Mucosa of descending colon (tissue), 3 donors: ENCODE data around the gene C10orf53. TPM values are rescaled to one million over a fixed set of nuclear protein-coding genes. Genes with fewer than 3 reads are reported as not detected.

Experiments
- ATAC-seq: fragments of 200-7000 bp; cut with Tn5 transposase; one replicate; pipeline ENCODE4 v1.9.1; 2020; ENCODE audit warnings: mild to moderate bottlenecking, moderate library complexity
- DNase-seq, 3 donors: peaks; one replicate each; pipeline ENCODE4 v3.0.0-alpha.2; 2020
- H3K36me3 ChIP-seq: fragments of 200-600 bp; one replicate; pipeline ENCODE4 v1.8.0; 2021; ENCODE audit warnings: low read depth, mild to moderate bottlenecking
- H3K4me1 ChIP-seq: fragments of 200-600 bp; one replicate; pipeline ENCODE4 v1.8.0; 2021; ENCODE audit warnings: low read depth, mild to moderate bottlenecking
- H3K4me3 ChIP-seq: fragments of 200-600 bp; one replicate; pipeline ENCODE4 v1.8.0; 2021; ENCODE audit warnings: mild to moderate bottlenecking
- H3K9me3 ChIP-seq: fragments of 200-600 bp; one replicate; pipeline ENCODE4 v1.8.0; 2021; ENCODE audit warnings: mild to moderate bottlenecking
- intact Hi-C, 2 donors: fragments of 100-400 bp; cut with DNase I in 1 of 2; cut with micrococcal nuclease in 1 of 2; formaldehyde crosslinking; loops; one replicate each; pipeline versions ENCODE4 v1.11.0 to v1.11.1; 2022; cut with DNase I, micrococcal nuclease
- total RNA-seq, 3 donors: library from RNA; stranded (reverse); fragmentation: NEBNext Ultra II Directional in 2 of 3; extraction: Animal tissue kit (Norgen Biotek cat#: 25700) in 2 of 3; gene quantifications; one replicate each; pipeline versions ENCODE4 v1.2.1 to v1.2.4, GENCODE V29; 2021 to 2023
- TF ChIP-seq, protein P1 (sequence below): fragments of 200-600 bp; IDR thresholded peaks from one replicate; pipeline ENCODE4 v1.8.0; 2022; ENCODE audit warnings: antibody characterized with exemption, mild to moderate bottlenecking
- donor health status: DM: no; HTN: no; CAD: no; lungs with moderate emphysema.
- donor health status: DM: no; HTN: no; CAD: no.
- donor health status: DM: no; HTN: yes; CAD: no.

C10orf53 gene
- total RNA-seq, 3 donors from 2014 or later: not detected

DNA sequence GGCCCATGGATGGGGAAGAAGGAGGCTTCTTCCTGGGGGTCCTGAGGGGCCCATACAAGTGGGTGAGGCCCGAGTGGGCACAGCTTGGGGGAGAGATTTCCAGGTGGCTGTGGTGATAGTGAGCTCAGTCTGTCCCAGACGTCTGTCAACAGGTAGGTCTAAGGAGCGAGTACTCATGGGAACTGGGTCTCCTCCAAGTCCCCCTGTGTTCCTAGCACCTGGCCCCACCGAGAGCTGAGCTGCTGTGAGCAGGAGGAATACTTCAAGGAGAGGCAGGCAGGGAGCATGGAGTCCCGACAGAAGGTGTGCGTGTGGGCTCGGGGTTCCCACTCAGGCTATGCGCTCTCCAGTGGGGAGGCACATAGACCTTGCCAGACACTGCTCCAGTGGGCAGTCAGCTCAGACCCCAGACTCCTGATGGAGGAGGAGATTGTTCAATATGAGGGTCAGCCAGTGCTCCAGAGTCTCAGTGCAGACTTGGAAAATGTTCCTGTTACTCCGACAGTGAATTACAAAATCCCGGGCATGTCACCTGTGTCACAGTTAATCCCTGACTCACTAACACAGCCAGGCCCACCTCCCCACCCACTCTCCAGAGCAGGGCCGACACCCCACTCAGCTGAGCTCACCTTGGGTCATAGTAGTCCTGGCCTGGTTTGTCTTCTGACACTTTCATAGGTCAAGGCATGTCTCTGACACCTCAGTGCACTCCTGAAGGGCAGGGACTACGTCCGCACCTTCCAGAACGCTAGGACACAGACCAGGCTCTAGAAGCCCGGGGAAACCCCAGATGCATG, 28.2 kb upstream of the C10orf53 start:
- no peak overlapping the region for H3K4me3 ChIP-seq
- H3K36me3 ChIP-seq: no peaks in the 10 kb centered on the region
- TF ChIP-seq, protein P1, sequence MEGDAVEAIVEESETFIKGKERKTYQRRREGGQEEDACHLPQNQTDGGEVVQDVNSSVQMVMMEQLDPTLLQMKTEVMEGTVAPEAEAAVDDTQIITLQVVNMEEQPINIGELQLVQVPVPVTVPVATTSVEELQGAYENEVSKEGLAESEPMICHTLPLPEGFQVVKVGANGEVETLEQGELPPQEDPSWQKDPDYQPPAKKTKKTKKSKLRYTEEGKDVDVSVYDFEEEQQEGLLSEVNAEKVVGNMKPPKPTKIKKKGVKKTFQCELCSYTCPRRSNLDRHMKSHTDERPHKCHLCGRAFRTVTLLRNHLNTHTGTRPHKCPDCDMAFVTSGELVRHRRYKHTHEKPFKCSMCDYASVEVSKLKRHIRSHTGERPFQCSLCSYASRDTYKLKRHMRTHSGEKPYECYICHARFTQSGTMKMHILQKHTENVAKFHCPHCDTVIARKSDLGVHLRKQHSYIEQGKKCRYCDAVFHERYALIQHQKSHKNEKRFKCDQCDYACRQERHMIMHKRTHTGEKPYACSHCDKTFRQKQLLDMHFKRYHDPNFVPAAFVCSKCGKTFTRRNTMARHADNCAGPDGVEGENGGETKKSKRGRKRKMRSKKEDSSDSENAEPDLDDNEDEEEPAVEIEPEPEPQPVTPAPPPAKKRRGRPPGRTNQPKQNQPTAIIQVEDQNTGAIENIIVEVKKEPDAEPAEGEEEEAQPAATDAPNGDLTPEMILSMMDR: no peak
- no peaks in the 10 kb centered on the region for H3K4me1 ChIP-seq
- ATAC-seq (no peak), DNase-seq (no peak)
- H3K9me3 ChIP-seq: no peaks in the 10 kb centered on the region
- intact Hi-C loops: no loop called here

DNA sequence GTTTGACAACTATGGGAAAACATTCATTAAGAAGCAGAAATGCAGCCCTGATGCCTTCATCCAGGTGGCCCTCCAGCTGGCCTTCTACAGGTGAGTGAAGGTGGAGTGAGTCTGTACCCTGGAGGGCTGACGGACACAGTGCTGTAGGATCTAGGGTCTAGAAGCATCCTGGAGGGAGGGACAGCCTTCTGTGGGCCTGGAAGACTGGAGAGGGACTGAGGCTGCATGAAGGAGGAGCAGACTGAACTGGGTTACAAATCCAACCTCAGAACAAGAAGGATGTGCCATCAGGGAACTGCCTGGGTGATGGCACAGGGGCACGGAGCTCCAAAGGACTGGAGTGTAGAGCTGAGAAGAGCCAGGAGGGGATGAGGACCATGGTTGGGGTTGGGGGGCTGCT, 27.5 kb upstream of the C10orf53 start:
- TF ChIP-seq, protein P1: no peak
- no peak for ATAC-seq
- Histone ChIP-seq H3K4me3 (no peak overlapping the region), H3K36me3 (no peaks in the 10 kb centered on the region), H3K9me3 (no peaks in the 10 kb centered on the region), H3K4me1 (no peaks in the 10 kb centered on the region)
- intact Hi-C loops: no loop called here
- no peak for DNase-seq

DNA sequence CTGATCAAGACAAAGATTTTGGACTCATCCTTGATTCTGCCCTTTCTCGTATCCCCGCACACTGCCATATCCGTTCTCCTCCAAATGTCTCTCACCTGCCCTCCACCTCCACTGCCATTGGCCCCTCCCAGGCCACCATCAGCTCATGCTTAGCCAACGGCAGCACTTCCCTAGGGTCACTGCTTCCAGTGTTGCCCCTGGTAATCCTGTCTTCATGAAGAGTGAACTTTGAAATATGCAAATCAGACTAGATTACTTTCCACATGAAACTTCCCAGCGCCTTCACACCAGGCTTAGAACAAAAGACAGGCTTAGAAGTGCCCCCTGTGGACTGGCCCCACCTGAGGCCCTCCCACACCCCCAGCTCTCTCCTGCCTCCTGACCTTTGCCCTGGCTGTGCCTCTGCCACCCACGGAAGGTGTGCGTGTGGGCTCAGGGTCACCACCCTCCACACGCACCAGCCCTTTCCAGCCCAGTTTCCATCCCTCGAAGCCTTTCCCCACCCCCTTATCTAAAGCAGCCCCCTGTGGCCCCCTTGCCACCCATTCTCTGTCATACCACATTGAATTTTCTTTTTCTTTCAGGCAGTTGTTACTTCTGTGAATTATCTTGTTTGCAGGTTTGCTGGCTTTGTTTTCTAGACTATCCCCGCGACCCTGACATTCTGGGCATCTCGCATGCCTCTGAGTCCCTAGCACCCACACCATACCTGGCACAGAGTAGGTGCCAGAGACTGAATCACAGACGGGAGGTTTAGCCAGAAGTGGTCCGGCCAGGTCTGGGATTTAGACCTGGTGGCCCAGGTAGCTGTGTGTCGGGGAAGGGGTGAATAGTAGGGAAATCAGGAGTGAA, 26.8 kb upstream of the C10orf53 start:
- no peaks in the 10 kb centered on the region for H3K36me3 ChIP-seq
- H3K9me3 ChIP-seq: no peaks in the 10 kb centered on the region
- TF ChIP-seq, protein P1: no peak
- DNase-seq (no peak), ATAC-seq (no peak)
- H3K4me1 ChIP-seq: no peaks in the 10 kb centered on the region
- intact Hi-C loops: no loop called here
- H3K4me3 ChIP-seq: no peak overlapping the region

DNA sequence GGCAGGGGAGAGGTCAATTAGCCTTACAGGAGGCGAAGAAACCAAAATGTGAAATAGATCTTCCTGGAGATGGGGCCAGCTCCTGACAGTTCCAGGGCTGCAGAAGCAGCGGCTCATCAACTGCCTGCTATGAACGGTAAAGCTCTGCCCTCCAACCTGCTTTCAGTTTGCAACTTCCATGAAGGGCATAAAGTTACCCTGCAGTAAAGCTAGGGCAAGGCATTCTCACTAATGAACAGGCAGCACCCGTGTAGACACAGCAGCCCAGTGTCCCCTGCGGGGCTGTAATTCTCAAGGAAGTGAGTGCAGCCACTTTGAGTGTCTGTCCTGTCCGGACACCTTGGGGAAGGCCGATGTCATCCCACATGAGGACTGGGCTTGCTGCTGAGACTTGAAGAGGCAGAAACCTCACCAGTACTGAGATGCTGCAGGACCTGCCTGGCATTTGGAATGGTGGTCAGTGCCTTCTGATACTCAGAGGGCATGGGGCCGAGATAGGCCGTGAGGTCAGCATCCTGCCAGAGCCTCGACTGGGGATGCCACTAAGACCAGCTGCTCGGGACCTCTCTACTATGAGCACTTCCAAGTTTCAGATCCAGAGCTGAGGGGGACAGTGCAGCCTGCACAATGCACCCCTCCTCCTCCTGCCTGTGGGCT, 26.1 kb upstream of the C10orf53 start:
- no peak overlapping the region for H3K4me3 ChIP-seq
- H3K9me3 ChIP-seq: no peaks in the 10 kb centered on the region
- no peaks in the 10 kb centered on the region for H3K4me1 ChIP-seq
- DNase-seq (no peak), ATAC-seq (no peak)
- TF ChIP-seq, protein P1: no peak
- no peaks in the 10 kb centered on the region for H3K36me3 ChIP-seq
- intact Hi-C loops: no loop called here

DNA sequence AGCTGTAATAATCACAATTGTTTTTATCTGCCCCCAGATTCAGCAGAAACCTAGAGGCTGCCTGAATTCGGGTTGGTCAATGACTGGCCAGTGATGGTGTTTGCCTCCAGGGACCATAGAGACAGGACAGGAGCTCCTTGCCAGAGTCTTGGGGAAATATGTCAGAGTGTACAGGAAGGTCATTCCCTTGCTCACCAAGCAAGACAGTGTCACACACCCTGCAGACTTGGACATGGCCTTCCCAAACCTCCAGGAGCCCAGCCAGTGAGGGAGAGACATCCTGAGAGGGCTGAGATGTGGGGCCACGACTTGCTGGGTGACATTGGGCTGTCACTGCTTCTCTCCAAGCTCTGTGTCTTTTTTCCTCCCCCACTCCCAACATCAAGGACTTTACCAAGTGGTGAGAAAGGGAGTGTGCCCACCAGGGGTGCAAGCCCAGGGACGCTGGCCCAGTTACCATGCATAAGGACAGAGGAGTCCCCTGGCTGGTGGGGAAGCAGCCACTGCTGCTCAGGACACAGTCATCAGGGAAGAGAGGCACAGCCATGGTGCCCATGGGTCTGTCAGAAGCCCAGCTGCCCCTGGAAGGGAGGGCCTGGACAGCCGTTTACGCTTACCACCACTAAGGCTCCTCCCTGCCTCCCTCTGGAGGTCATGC, 25.3 kb upstream of the C10orf53 start:
- intact Hi-C loops: no loop called here
- TF ChIP-seq, protein P1: no peak
- DNase-seq: no peak
- no peak for ATAC-seq
- Histone ChIP-seq H3K36me3 (no peaks in the 10 kb centered on the region), H3K9me3 (no peaks in the 10 kb centered on the region), H3K4me1 (no peaks in the 10 kb centered on the region), H3K4me3 (no peak overlapping the region)
